Ovary (tissue), 9 donors: ENCODE results near the gene TAF3. TPM values are rescaled to one million over a fixed set of nuclear protein-coding genes. Genes with fewer than 3 reads are reported as not detected.

ENCODE experiments used
- DNase-seq, 5 donors: peaks; one replicate each; pipeline ENCODE4 v3.0.0-alpha.2; 2019 to 2020
- H3K27ac ChIP-seq, 2 donors: fragments of 200-600 bp; one replicate each; pipeline versions ENCODE4 v1.5.1 to v1.8.0; 2019 to 2022
- H3K27me3 ChIP-seq: fragments of 200-600 bp; one replicate; pipeline ENCODE4 v1.8.0; 2022
- H3K36me3 ChIP-seq: fragments of 200-600 bp; sonication (generic); one replicate; pipeline ENCODE4 v1.5.1; 2019
- H3K4me1 ChIP-seq: one replicate; pipeline ENCODE4 v1.8.1; 2013; ENCODE audit warnings: mild to moderate bottlenecking, moderate library complexity; ENCODE audit not compliant: insufficient read depth
- H3K4me3 ChIP-seq: fragments of 200-600 bp; sonication (generic); one replicate; pipeline ENCODE4 v1.5.1; 2017
- H3K9me3 ChIP-seq, 2 donors: fragments of 200-600 bp in 1 of 2; sonication (generic) in 1 of 2; one replicate each; pipeline versions ENCODE4 v1.5.1 to v1.8.1; 2013 to 2019; ENCODE audit warnings: mild to moderate bottlenecking in 1 of 2, moderate library complexity in 1 of 2
- EP300 ChIP-seq: sonication (generic); formaldehyde crosslinking; IDR thresholded peaks from one replicate; pipeline ENCODE4 v1.6.1; 2017; ENCODE audit warnings: antibody characterized with exemption
- POLR2A ChIP-seq: fragments of 450-650 bp; IDR thresholded peaks from one replicate; pipeline ENCODE4 v1.6.1; 2017; ENCODE audit warnings: antibody characterized with exemption, mild to moderate bottlenecking, moderate library complexity
- WGBS, 3 donors: extraction: QIAGEN DNeasy Blood & Tissue Kit in 1 of 3; methylation state at CpG; one replicate each; pipeline versions ENCODE4 v1.1.5 to v1.1.7; 2013 to 2017; 5-methylcytosine and 5-hydroxymethylcytosine counted together
- intact Hi-C, 4 donors: fragments of 100-400 bp; cut with DNase I; formaldehyde crosslinking; loops; one replicate each; pipeline versions ENCODE4 v1.11.0 to v1.15.1; 2022 to 2023
- polyA plus RNA-seq, 2 donors: library from polyadenylated mRNA; stranded (reverse); fragments of 200-250 nt in 1 of 2; fragments of 350-450 nt in 1 of 2; fragmentation: Illumina TruSeq in 1 of 2; extraction: RNeasy Lipid Tissue Mini Kit (QIAGEN cat#74804) in 1 of 2; gene quantifications; one replicate each; pipeline ENCODE4 v1.2.3, GENCODE V29; 2013 to 2014
- total RNA-seq, 7 donors: library from RNA; depleted of rRNA in 2 of 7; stranded (reverse); fragments of >200 nt in 2 of 7; fragmentation: NEBNext Ultra II Directional in 3 of 7; extraction: Animal tissue kit (Norgen Biotek cat#: 25700) in 3 of 7; gene quantifications; one replicate each; pipeline versions ENCODE4 v1.1.0 to v1.2.4, GENCODE V29; 2016 to 2023
- TF ChIP-seq, protein P1 (sequence below), 3 donors: fragments of 450-650 bp in 2 of 3; fragments of 200-600 bp in 1 of 3; IDR thresholded peaks; one replicate each; pipeline versions ENCODE4 v1.5.1 to v1.8.0; 2016 to 2022; ENCODE audit warnings: antibody characterized with exemption in 3 of 3, mild to moderate bottlenecking in 1 of 3
- donor health status: DM: no; HTN: no; CAD: no; lungs with moderate emphysema.
- donor health status: DM: no; HTN: no; CAD: no.
- donor health status: Bipolar disorder and iron deficiency.
- donor health status: DM: yes; HTN: yes; CAD: no.
- donor health status: DM: no; HTN: no; CAD: no.
- donor health status: DM: yes; HTN: yes; CAD: no.

Gene TAF3
- total and polyA plus RNA-seq, 9 donors: 7.1 to 15.9 (median 11.8) TPM

DNA sequence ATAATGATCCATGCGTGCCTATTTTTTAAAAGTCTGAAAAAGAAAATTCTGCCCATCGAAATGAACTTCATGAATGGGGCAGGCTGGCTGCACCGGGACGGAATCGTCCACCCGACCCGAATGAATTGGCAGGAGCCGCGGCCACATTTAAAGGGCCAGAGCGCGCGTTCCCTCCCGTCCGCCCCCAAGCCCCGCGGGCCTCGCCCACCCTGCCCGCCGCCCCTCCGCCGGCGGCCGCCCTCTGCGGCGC, 235.9 kb downstream of the TAF3 start:
- 2 to 4% (median 2%) methylated on average over 14 to 25 of the region's 25 CpGs for WGBS, 3 donors
- Histone ChIP-seq H3K9me3 (no peaks in the 10 kb centered on the region), H3K27me3 (peaks cover 7% of the 10 kb centered on the region), H3K36me3 (no peaks in the 10 kb centered on the region), H3K27ac (no peak overlapping the region), H3K4me1 (peaks cover 13% of the 10 kb centered on the region), H3K4me3 (peak overlapping the region; percentile 32)
- intact Hi-C loops: no loop called here
- DNase-seq: no peak
- TF ChIP-seq POLR2A (no peak), EP300 (no peak)
- TF ChIP-seq, protein P1, sequence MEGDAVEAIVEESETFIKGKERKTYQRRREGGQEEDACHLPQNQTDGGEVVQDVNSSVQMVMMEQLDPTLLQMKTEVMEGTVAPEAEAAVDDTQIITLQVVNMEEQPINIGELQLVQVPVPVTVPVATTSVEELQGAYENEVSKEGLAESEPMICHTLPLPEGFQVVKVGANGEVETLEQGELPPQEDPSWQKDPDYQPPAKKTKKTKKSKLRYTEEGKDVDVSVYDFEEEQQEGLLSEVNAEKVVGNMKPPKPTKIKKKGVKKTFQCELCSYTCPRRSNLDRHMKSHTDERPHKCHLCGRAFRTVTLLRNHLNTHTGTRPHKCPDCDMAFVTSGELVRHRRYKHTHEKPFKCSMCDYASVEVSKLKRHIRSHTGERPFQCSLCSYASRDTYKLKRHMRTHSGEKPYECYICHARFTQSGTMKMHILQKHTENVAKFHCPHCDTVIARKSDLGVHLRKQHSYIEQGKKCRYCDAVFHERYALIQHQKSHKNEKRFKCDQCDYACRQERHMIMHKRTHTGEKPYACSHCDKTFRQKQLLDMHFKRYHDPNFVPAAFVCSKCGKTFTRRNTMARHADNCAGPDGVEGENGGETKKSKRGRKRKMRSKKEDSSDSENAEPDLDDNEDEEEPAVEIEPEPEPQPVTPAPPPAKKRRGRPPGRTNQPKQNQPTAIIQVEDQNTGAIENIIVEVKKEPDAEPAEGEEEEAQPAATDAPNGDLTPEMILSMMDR (IDR thresholded peaks at IDR 0.05): no peak

DNA sequence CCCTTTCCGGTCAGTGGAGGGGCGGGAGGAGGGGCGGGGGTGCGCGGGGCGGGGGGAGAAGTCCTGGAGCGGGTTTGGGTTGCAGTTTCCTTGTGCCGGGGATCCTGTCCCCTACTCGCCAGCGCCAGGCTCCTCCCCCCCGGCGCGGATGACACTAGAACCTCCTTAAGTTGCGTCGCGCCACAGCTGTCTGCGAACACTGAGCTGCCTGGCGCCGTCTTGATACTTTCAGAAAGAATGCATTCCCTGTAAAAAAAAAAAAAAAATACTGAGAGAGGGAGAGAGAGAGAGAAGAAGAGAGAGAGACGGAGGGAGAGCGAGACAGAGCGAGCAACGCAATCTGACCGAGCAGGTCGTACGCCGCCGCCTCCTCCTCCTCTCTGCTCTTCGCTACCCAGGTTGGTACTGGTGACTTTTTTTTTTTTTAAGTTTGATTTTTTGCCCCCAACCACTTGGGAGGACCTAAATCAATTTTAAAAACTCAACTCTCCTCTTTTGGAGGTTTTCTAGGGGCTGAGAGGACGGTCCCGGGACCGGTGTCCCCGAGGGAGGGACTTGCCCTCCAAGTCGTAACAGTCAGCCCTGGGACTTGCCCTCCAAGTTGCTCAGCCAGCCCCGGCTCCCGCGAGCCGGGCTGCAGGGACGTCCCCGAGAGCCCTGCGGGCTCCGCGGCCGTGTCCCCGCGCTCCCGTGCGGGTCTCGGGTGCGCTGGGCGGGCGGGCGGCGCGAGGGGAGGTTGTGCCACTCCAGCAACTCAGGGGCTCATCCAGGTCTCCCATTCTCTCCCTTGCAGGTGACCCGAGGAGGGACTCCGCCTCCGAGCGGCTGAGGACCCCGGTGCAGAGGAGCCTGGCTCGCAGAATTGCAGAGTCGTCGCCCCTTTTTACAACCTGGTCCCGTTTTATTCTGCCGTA, 236.4 kb downstream of the TAF3 start, which contains the start of gene GATA3:
GATA3 (plus strand) TSS at position 195 of the 914 bp plus-strand sequence. CDS start 968 bp downstream, outside the sequence.
- Histone ChIP-seq H3K4me3 (peak within 1 kb of the TSS; percentile 32), H3K4me1 (peaks cover 11% of the 10 kb centered on the region), H3K27me3 (peaks cover 3% of the 10 kb centered on the region), H3K36me3 (no peaks in the 10 kb centered on the region), H3K27ac (no peak within 1 kb of the TSS), H3K9me3 (no peaks in the 10 kb centered on the region)
- intact Hi-C loops: no loop called here
- TF ChIP-seq POLR2A (no peak), EP300 (no peak)
- TF ChIP-seq, protein P1 (IDR thresholded peaks at IDR 0.05): no peak
- no peak for DNase-seq
- WGBS, 3 donors: 3 to 5% (median 3%) methylated on average over 46 to 65 of the region's 65 CpGs

DNA sequence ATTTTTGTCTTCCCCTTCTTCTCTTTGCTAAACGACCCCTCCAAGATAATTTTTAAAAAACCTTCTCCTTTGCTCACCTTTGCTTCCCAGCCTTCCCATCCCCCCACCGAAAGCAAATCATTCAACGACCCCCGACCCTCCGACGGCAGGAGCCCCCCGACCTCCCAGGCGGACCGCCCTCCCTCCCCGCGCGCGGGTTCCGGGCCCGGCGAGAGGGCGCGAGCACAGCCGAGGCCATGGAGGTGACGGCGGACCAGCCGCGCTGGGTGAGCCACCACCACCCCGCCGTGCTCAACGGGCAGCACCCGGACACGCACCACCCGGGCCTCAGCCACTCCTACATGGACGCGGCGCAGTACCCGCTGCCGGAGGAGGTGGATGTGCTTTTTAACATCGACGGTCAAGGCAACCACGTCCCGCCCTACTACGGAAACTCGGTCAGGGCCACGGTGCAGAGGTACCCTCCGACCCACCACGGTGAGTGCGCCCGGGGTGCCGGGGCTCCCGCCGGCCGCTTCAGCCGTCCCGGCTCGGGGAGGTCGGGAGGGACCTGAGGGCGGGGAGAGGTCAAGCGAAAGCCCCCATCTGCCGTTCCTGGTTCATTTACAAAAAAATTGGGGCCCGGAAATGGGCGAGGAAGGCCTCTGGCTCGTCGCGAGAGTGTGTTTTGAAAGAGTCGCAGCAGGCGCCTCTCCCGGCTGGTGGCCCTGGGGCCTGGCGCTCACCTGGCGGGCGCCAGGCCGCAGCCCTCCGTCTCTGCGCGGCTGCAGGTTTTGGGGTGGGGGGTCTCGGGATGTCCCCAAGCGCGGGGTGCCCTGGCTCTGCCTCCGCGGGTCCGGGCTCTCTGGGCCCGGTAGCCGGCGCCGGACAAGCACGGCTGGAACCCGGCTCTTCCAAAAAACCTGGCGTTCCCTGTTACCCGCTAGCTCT, 237.4 kb downstream of the TAF3 start:
- Histone ChIP-seq H3K36me3 (no peaks in the 10 kb centered on the region), H3K4me1 (peaks cover 7% of the 10 kb centered on the region), H3K9me3 (no peaks in the 10 kb centered on the region), H3K4me3 (no peak overlapping the region), H3K27me3 (peaks cover 3% of the 10 kb centered on the region), H3K27ac (no peak overlapping the region)
- DNase-seq: no peak
- WGBS, 3 donors: 32 to 39% (median 36%) methylated on average over 81 to 85 of the region's 85 CpGs
- TF ChIP-seq POLR2A (no peak), EP300 (no peak)
- TF ChIP-seq, protein P1 (IDR thresholded peaks at IDR 0.05): no peak
- intact Hi-C loops: no loop called here

DNA sequence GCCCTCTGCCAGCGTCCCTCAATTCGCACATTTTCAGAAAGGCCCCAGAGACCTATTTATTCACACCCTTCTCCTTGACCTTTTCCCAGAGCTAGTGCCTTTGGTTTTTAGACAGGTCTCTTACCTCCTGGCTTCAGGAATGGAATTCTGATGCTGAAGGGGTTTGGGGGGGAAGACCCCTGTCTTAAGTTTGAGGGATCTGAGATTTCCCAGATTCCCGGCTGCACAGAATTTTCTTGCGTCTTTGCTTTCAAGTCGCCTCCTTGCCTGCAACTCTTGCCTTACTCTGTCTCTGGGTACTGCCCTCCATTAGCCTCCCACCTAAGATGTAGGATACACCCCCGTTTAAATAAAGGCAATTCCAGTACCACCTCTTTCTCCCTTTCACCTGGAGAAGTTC, 238.1 kb downstream of the TAF3 start:
- no peaks in the 10 kb centered on the region for H3K9me3 ChIP-seq
- no peak for TF ChIP-seq EP300
- TF ChIP-seq, protein P1 (IDR thresholded peaks at IDR 0.05): no peak
- TF ChIP-seq POLR2A: no peak
- H3K4me1 ChIP-seq: peaks cover 4% of the 10 kb centered on the region
- intact Hi-C loops: no loop called here
- H3K27ac ChIP-seq: no peak overlapping the region
- no peak for DNase-seq
- 84 to 86% (median 84%) methylated on average over 6 of the region's 6 CpGs for WGBS, 3 donors
- no peaks in the 10 kb centered on the region for H3K36me3 ChIP-seq
- H3K27me3 ChIP-seq: peaks cover 1% of the 10 kb centered on the region
- no peak overlapping the region for H3K4me3 ChIP-seq
